Prostate gland (tissue), 2 donors: ENCODE data around the gene CDH24.

ENCODE experiments used
- POLR2A ChIP-seq: fragments of 450-650 bp; IDR thresholded peaks from one replicate; pipeline ENCODE4 v1.6.1; 2016; ENCODE audit warnings: antibody characterized with exemption, mild to moderate bottlenecking
- POLR2AphosphoS5 ChIP-seq: sonication (generic); formaldehyde crosslinking; IDR thresholded peaks from one replicate; pipeline ENCODE4 v1.6.1; 2017; ENCODE audit warnings: antibody characterized with exemption
- TF ChIP-seq, protein P1 (sequence below), 4 experiments: fragments of 200-600 bp in 2 of 4; fragments of 450-650 bp in 2 of 4; sonication (generic) in 2 of 4; IDR thresholded peaks; 1 replicate in 3 of 4; 2 replicates in 1 of 4; pipeline ENCODE4 v1.5.1; 2016 to 2019; ENCODE audit warnings: antibody characterized with exemption in 4 of 4, mild to moderate bottlenecking in 2 of 4, moderate library complexity in 2 of 4

DNA sequence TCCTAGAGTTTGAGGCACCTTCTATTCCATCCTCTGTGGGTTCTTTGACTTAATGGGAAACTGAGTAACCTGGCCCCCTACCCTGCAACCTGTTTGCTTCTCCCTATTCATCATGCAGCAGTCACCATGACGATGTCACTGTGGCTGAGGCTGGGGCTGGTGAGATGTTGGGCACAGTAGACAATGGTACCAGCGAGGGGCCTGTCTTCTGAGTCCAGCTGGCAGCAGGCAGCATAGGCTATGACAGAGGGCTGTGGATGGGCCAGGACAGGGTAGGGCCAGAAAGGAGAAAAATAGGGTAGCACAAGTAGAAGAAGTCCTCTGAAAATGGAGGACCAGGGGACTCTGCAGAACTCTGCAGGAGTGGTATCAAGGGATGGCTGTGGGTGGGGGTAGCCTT lies 45.5 kb upstream of the CDH24 start:
- TF ChIP-seq POLR2AphosphoS5 (no peak), POLR2A (no peak)
- TF ChIP-seq, protein P1, sequence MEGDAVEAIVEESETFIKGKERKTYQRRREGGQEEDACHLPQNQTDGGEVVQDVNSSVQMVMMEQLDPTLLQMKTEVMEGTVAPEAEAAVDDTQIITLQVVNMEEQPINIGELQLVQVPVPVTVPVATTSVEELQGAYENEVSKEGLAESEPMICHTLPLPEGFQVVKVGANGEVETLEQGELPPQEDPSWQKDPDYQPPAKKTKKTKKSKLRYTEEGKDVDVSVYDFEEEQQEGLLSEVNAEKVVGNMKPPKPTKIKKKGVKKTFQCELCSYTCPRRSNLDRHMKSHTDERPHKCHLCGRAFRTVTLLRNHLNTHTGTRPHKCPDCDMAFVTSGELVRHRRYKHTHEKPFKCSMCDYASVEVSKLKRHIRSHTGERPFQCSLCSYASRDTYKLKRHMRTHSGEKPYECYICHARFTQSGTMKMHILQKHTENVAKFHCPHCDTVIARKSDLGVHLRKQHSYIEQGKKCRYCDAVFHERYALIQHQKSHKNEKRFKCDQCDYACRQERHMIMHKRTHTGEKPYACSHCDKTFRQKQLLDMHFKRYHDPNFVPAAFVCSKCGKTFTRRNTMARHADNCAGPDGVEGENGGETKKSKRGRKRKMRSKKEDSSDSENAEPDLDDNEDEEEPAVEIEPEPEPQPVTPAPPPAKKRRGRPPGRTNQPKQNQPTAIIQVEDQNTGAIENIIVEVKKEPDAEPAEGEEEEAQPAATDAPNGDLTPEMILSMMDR (IDR thresholded peaks at IDR 0.05), result no peak
